Endothelial cell of umbilical vein (primary cell): ENCODE results near the gene TTC36. TPM values are rescaled to one million over a fixed set of nuclear protein-coding genes. Genes with fewer than 3 reads are reported as not detected.

ENCODE experiments used
- BruUV-seq: library from RNA; stranded (reverse); fragments of 400-500 nt; replicated peaks from 2 replicates; lab custom pipeline; 2021; lab: Mats Ljungman, UMichigan
- CTCF ChIA-PET: fragments of 300-600, 350-600 bp; sonication (Branson Sonifier 250); formaldehyde crosslinking; loops from one replicate; lab custom pipeline; 2021; ENCODE audit warnings: antibody characterized with exemption, inconsistent platforms; lab: Charles Lee
- POLR2A ChIA-PET: fragments of 300-600, 350-600 bp; sonication (Branson Sonifier 250); formaldehyde crosslinking; loops from one replicate; lab custom pipeline; 2021; ENCODE audit warnings: antibody characterized with exemption, inconsistent platforms; lab: Charles Lee
- DNase-seq: peaks from one replicate; pipeline ENCODE4 v3.0.0-alpha.2; 2011; ENCODE audit warnings: low read depth, low spot score
- FAIRE-seq: peaks from 2 replicates; lab custom pipeline; 2011; peaks lifted over from hg19 to GRCh38; lab: Jason Lieb, UNC
- H2AFZ ChIP-seq: 2 replicates; pipeline ENCODE4 v1.6.0; 2012; ENCODE audit warnings: low read depth, low read length, control low read depth, inconsistent platforms
- H3K27ac ChIP-seq: 2 replicates; pipeline ENCODE4 v1.5.1; 2011; ENCODE audit warnings: low read depth, mild to moderate bottlenecking, control low read depth, low read length, moderate library complexity; ENCODE audit not compliant: insufficient read depth
- H3K27me3 ChIP-seq, 2 experiments: 2 replicates each; pipeline versions ENCODE4 v1.6.0 to v1.6.1; 2011; ENCODE audit warnings: low read length in 2 of 2, mixed read lengths in 1 of 2; ENCODE audit not compliant: control insufficient read depth in 2 of 2, insufficient read depth in 2 of 2
- H3K36me3 ChIP-seq, 2 experiments: 2 replicates in 1 of 2; 3 replicates in 1 of 2; pipeline ENCODE4 v1.5.1; 2011; ENCODE audit warnings: low read length in 2 of 2, mild to moderate bottlenecking in 1 of 2, moderate library complexity in 1 of 2; ENCODE audit not compliant: control insufficient read depth in 2 of 2, insufficient read depth in 2 of 2; ENCODE audit errors: extremely low read depth in 1 of 2
- H3K4me1 ChIP-seq: 3 replicates; pipeline ENCODE4 v1.5.1; 2011; ENCODE audit warnings: mild to moderate bottlenecking, low read length; ENCODE audit not compliant: control insufficient read depth, insufficient read depth; ENCODE audit errors: extremely low read depth
- H3K4me2 ChIP-seq: 2 replicates; pipeline ENCODE4 v1.6.1; 2011; ENCODE audit warnings: low read length, control low read depth, mixed read lengths; ENCODE audit not compliant: insufficient read depth
- H3K4me3 ChIP-seq, 3 experiments: fragments of 200-600 bp in 1 of 3; sonication (generic), shearing (Covaris generic) in 1 of 3; replicated peaks in 1 of 3; 2 replicates each; pipeline ENCODE4 v1.5.1; 2011 to 2016; ENCODE audit warnings: control low read depth in 3 of 3, low read length in 3 of 3, mild to moderate bottlenecking in 2 of 3, inconsistent platforms in 1 of 3, low read depth in 1 of 3, moderate library complexity in 1 of 3; ENCODE audit not compliant: insufficient read depth in 1 of 3
- H3K79me2 ChIP-seq: 2 replicates; pipeline ENCODE4 v1.6.0; 2012; ENCODE audit warnings: low read length, inconsistent platforms; ENCODE audit not compliant: control insufficient read depth, insufficient read depth
- H3K9ac ChIP-seq: replicated peaks from 2 replicates; pipeline ENCODE3; 2011; ENCODE audit warnings: low read length, control low read depth; ENCODE audit not compliant: insufficient read depth; ENCODE audit errors: extremely low read depth
- H3K9me1 ChIP-seq: replicated peaks from 3 replicates; pipeline ENCODE4 v1.6.0; 2011; ENCODE audit warnings: mild to moderate bottlenecking, low read length; ENCODE audit not compliant: control insufficient read depth, insufficient read depth; ENCODE audit errors: extremely low read depth
- H3K9me3 ChIP-seq: replicated peaks from 2 replicates; pipeline ENCODE4 v1.5.1; 2012; ENCODE audit warnings: low read length, inconsistent platforms; ENCODE audit not compliant: control insufficient read depth, insufficient read depth
- H4K20me1 ChIP-seq: replicated peaks from 2 replicates; pipeline ENCODE3; 2011; ENCODE audit warnings: mild to moderate bottlenecking, low read length; ENCODE audit not compliant: control insufficient read depth, insufficient read depth; ENCODE audit errors: extremely low read depth
- EZH2 ChIP-seq: IDR thresholded peaks from 2 replicates; pipeline ENCODE4 v1.6.1; 2012; ENCODE audit warnings: borderline replicate concordance, low read depth, mild to moderate bottlenecking, moderate library complexity, low read length, inconsistent platforms; ENCODE audit not compliant: severe bottlenecking
- FOS ChIP-seq: IDR thresholded peaks from 2 replicates; pipeline ENCODE4 v1.6.1; 2011; ENCODE audit warnings: mild to moderate bottlenecking, low read length, moderate library complexity, borderline replicate concordance; ENCODE audit not compliant: insufficient read depth
- GATA2 ChIP-seq: IDR thresholded peaks from 2 replicates; pipeline ENCODE4 v1.7.0; 2011; ENCODE audit warnings: low read depth, mild to moderate bottlenecking, moderate library complexity, mixed read lengths, low read length; ENCODE audit not compliant: insufficient read length, insufficient read depth
- JUN ChIP-seq: IDR thresholded peaks from 2 replicates; pipeline ENCODE4 v1.6.1; 2011; ENCODE audit warnings: borderline replicate concordance, low read depth; ENCODE audit not compliant: insufficient read length, insufficient read depth
- MYC ChIP-seq: IDR thresholded peaks from one replicate; pipeline ENCODE4 v1.6.1; 2011; ENCODE audit warnings: mild to moderate bottlenecking, low read depth, low read length
- POLR2A ChIP-seq: IDR thresholded peaks from 2 replicates; pipeline ENCODE4 v1.6.1; 2012; ENCODE audit warnings: low read depth, mild to moderate bottlenecking, control low read depth, low read length
- POLR2AphosphoS5 ChIP-seq: IDR thresholded peaks from 2 replicates; pipeline ENCODE4 v1.6.1; 2012; ENCODE audit warnings: low read depth, mild to moderate bottlenecking, control low read depth, low read length, moderate library complexity; ENCODE audit not compliant: insufficient read depth
- dilution Hi-C: fragments of 300-500 bp; cut with MboI; formaldehyde crosslinking; loops from one replicate; pipeline ENCODE4 v1.15.0; 2019; ENCODE audit warnings: low sequenced_read_pairs; ENCODE audit not compliant: extremely low pct_ligation_motif_present
- intact Hi-C: fragments of 100-400 bp; cut with micrococcal nuclease; formaldehyde crosslinking; loops from one replicate; pipeline ENCODE4 v1.10.0; 2022
- polyA plus RNA-seq, 4 experiments: library from polyadenylated mRNA; depleted of rRNA in 3 of 4; stranded (reverse) in 3 of 4; unstranded in 1 of 4; fragments of >200 nt; gene quantifications; 2 replicates each; pipeline versions ENCODE4 v1.2.1 to v1.2.3, GENCODE V29; 2011 to 2012; ENCODE audit warnings: missing spikeins in 1 of 4
- total RNA-seq: library from RNA; stranded (reverse); gene quantifications from 2 replicates; pipeline ENCODE4 v1.2.3, GENCODE V29; 2021
- TF ChIP-seq, protein P1 (sequence below), 2 donors: IDR thresholded peaks; 1 replicate in 1 of 2; 2 replicates in 1 of 2; pipeline ENCODE4 v1.5.1; 2011; ENCODE audit warnings: low read length in 2 of 2, mild to moderate bottlenecking in 2 of 2, moderate library complexity in 2 of 2, control low read depth in 1 of 2, inconsistent platforms in 1 of 2, low read depth in 1 of 2; ENCODE audit not compliant: insufficient read depth in 1 of 2; ENCODE audit errors: extremely low read depth in 1 of 2
- TF ChIP-seq, protein P2 (sequence below): IDR thresholded peaks from 2 replicates; pipeline ENCODE4 v1.6.1; 2011; ENCODE audit not compliant: insufficient read depth, insufficient read length

TTC36 gene
- total and polyA plus RNA-seq, 2 donors (not counting 3 experiments of a cell fraction or from before 2014, with no cell fraction given), result 0.60 TPM; not detected in 1

DNA sequence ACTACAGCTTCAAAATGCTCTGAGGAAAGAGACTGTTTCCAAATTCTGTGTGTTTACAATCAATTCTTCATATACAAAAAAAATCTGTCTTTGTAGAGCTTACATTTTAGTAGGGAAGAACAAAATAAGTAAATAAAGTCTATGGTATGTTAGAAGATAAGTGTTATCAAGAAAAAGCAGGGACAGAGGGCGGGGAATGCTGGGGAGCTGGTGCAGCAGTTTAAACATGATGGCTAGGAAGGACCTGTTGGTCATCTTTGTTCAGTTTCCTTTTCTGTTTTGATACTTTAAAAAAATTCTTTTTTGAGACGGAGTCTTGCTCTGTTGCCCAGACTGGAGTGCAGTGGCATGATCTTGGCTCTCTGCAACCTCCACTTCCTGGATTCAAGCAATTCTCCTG lies 19.9 kb downstream of the TTC36 start:
- H3K27me3 ChIP-seq, result no peaks in the 10 kb centered on the region
- no TSS peak for BruUV-seq

More for the DNA sequence above, 19.9 kb downstream of the TTC36 start:
- dilution Hi-C loops, result no loop called here
- intact Hi-C loops, result no loop called here
- no peak overlapping the region for H3K9ac ChIP-seq
- H3K9me1 ChIP-seq, result no peaks in the 10 kb centered on the region
- FAIRE-seq (no peak), DNase-seq (no peak)
- CTCF ChIA-PET, result no interaction called here
- H2AFZ ChIP-seq, result no peak overlapping the region
- TF ChIP-seq MYC (no peak), JUN (no peak), POLR2A (no peak), POLR2AphosphoS5 (no peak), EZH2 (no peak), FOS (no peak), GATA2 (no peak)
- TF ChIP-seq, protein P1, sequence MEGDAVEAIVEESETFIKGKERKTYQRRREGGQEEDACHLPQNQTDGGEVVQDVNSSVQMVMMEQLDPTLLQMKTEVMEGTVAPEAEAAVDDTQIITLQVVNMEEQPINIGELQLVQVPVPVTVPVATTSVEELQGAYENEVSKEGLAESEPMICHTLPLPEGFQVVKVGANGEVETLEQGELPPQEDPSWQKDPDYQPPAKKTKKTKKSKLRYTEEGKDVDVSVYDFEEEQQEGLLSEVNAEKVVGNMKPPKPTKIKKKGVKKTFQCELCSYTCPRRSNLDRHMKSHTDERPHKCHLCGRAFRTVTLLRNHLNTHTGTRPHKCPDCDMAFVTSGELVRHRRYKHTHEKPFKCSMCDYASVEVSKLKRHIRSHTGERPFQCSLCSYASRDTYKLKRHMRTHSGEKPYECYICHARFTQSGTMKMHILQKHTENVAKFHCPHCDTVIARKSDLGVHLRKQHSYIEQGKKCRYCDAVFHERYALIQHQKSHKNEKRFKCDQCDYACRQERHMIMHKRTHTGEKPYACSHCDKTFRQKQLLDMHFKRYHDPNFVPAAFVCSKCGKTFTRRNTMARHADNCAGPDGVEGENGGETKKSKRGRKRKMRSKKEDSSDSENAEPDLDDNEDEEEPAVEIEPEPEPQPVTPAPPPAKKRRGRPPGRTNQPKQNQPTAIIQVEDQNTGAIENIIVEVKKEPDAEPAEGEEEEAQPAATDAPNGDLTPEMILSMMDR (IDR thresholded peaks at IDR 0.05; ENCODE audit: extremely low read depth in 1 of 2, insufficient read depth in 1 of 2, low read depth in 1 of 2, low read length in 2 of 2), result no peak
- TF ChIP-seq, protein P2, sequence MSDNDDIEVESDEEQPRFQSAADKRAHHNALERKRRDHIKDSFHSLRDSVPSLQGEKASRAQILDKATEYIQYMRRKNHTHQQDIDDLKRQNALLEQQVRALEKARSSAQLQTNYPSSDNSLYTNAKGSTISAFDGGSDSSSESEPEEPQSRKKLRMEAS, result no peak
- no peak overlapping the region for H3K4me3 ChIP-seq
- no peaks in the 10 kb centered on the region for H3K4me1 ChIP-seq
- peaks cover 0 to 10% of the 10 kb centered on the region in 2 experiments for H3K36me3 ChIP-seq
- H3K27ac ChIP-seq, result no peak overlapping the region
- H3K4me2 ChIP-seq, result no peak overlapping the region
- H3K9me3 ChIP-seq, result no peaks in the 10 kb centered on the region
- H4K20me1 ChIP-seq, result no peaks in the 10 kb centered on the region
- POLR2A ChIA-PET, result no interaction called here
- no peaks in the 10 kb centered on the region for H3K79me2 ChIP-seq
